Fibroblast of lung (primary cell): ENCODE results near the gene NUDT5. TPM values are rescaled to one million over a fixed set of nuclear protein-coding genes. Genes with fewer than 3 reads are reported as not detected.

Experiments used
- DNase-seq, 2 donors: peaks; one replicate each; pipeline versions ENCODE4 v3.0.0 to v3.0.0-alpha.2; 2010; ENCODE audit warnings: low read depth in 2 of 2
- H2AFZ ChIP-seq: 2 replicates; pipeline ENCODE4 v1.5.1; 2012; ENCODE audit warnings: low read length, control low read depth, inconsistent platforms
- H3K27ac ChIP-seq: 2 replicates; pipeline ENCODE4 v1.5.1; 2011; ENCODE audit warnings: low read length, control low read depth; ENCODE audit not compliant: insufficient read depth
- H3K27me3 ChIP-seq: 2 replicates; pipeline ENCODE4 v1.5.1; 2011; ENCODE audit warnings: mild to moderate bottlenecking, low read length; ENCODE audit not compliant: control insufficient read depth, insufficient read depth
- H3K36me3 ChIP-seq: 2 replicates; pipeline ENCODE4 v1.5.1; 2011; ENCODE audit warnings: low read length; ENCODE audit not compliant: control insufficient read depth, insufficient read depth
- H3K4me1 ChIP-seq: 2 replicates; pipeline ENCODE4 v1.5.1; 2011; ENCODE audit warnings: low read length; ENCODE audit not compliant: control insufficient read depth, insufficient read depth; ENCODE audit errors: extremely low read depth
- H3K4me2 ChIP-seq: 2 replicates; pipeline ENCODE4 v1.5.1; 2011; ENCODE audit warnings: low read length, control low read depth; ENCODE audit not compliant: insufficient read depth; ENCODE audit errors: extremely low read depth
- H3K4me3 ChIP-seq, 4 experiments: fragments of 200-600 bp in 1 of 4; sonication (generic) in 1 of 4; replicated peaks in 1 of 4; 2 replicates each; pipeline ENCODE4 v1.5.1; 2011 to 2016; ENCODE audit warnings: low read length in 4 of 4, low read depth in 3 of 4, mild to moderate bottlenecking in 3 of 4, control low read depth in 2 of 4, inconsistent platforms in 1 of 4, mixed read lengths in 1 of 4; ENCODE audit not compliant: insufficient read depth in 1 of 4; ENCODE audit errors: control extremely low read depth in 1 of 4
- H3K79me2 ChIP-seq: 2 replicates; pipeline ENCODE4 v1.5.1; 2012; ENCODE audit warnings: mild to moderate bottlenecking, low read length, inconsistent platforms; ENCODE audit not compliant: control insufficient read depth, insufficient read depth
- H3K9ac ChIP-seq: 2 replicates; pipeline ENCODE4 v1.5.1; 2011; ENCODE audit warnings: mild to moderate bottlenecking, low read length, control low read depth; ENCODE audit not compliant: insufficient read depth
- H3K9me3 ChIP-seq: 2 replicates; pipeline ENCODE4 v1.5.1; 2012; ENCODE audit warnings: low read depth, low read length; ENCODE audit not compliant: control insufficient read depth, insufficient read depth
- H4K20me1 ChIP-seq: 2 replicates; pipeline ENCODE4 v1.5.1; 2011; ENCODE audit warnings: low read length; ENCODE audit not compliant: control insufficient read depth, insufficient read depth; ENCODE audit errors: extremely low read depth
- EZH2 ChIP-seq: IDR thresholded peaks from 2 replicates; pipeline ENCODE4 v1.5.1; 2012; ENCODE audit warnings: low read length, control low read depth, mild to moderate bottlenecking; ENCODE audit errors: missing control alignments
- polyA plus RNA-seq, 2 donors: library from polyadenylated mRNA; depleted of rRNA in 1 of 2; stranded (reverse) in 1 of 2; unstranded in 1 of 2; fragments of >200 nt; gene quantifications; 2 replicates each; pipeline ENCODE4 v1.2.1, GENCODE V29; 2011 to 2012; ENCODE audit warnings: missing spikeins in 1 of 2
- total RNA-seq: library from RNA; depleted of rRNA; stranded (reverse); fragments of >200 nt; gene quantifications from 2 replicates; pipeline ENCODE4 v1.2.1, GENCODE V29; 2014
- TF ChIP-seq, protein P1 (sequence below), 2 donors: IDR thresholded peaks in 1 of 2; conservative IDR thresholded peaks in 1 of 2; 1 replicate in 1 of 2; 2 replicates in 1 of 2; pipeline ENCODE4 v1.5.1; 2011 to 2012; ENCODE audit warnings: low read length in 2 of 2, control low read depth in 1 of 2, inconsistent platforms in 1 of 2, low read depth in 1 of 2, mild to moderate bottlenecking in 1 of 2

The NUDT5 gene
- total and polyA plus RNA-seq, 2 donors (not counting 1 experiment from before 2014, with no cell fraction given), result 58.8 to 69.4 TPM

DNA sequence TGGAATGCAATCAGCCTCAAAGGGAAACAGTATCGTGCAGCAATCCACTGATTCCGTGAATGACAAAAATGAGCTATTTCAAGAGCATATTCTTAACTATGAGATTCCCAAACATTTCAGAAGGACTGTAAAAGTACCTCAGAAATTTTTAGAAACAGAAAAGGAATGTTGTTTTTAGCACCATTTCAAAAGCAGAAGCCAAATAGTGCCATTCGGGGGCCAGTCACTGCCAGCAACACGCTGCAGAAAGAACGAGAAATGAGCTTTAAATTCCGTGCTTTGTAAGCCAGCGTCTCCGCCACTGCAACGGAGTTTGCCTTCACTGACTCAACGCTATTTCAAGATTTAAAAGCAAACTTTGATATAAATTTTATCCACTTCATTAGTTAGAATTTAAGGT is 6.3 kb downstream of the NUDT5 start:
- no peaks in the 10 kb centered on the region for H3K27me3 ChIP-seq
- no peak overlapping the region for H3K27ac ChIP-seq
- TF ChIP-seq, protein P1, sequence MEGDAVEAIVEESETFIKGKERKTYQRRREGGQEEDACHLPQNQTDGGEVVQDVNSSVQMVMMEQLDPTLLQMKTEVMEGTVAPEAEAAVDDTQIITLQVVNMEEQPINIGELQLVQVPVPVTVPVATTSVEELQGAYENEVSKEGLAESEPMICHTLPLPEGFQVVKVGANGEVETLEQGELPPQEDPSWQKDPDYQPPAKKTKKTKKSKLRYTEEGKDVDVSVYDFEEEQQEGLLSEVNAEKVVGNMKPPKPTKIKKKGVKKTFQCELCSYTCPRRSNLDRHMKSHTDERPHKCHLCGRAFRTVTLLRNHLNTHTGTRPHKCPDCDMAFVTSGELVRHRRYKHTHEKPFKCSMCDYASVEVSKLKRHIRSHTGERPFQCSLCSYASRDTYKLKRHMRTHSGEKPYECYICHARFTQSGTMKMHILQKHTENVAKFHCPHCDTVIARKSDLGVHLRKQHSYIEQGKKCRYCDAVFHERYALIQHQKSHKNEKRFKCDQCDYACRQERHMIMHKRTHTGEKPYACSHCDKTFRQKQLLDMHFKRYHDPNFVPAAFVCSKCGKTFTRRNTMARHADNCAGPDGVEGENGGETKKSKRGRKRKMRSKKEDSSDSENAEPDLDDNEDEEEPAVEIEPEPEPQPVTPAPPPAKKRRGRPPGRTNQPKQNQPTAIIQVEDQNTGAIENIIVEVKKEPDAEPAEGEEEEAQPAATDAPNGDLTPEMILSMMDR (conservative IDR thresholded peaks at IDR 0.05 in 1 of 2, IDR thresholded peaks at IDR 0.05 in 1 of 2; ENCODE audit: low read depth in 1 of 2, low read length in 2 of 2), result no peak
- no peak for TF ChIP-seq EZH2
- no peaks in the 10 kb centered on the region for H3K9me3 ChIP-seq
- no peak overlapping the region for H3K4me2 ChIP-seq
- peaks cover 57% of the 10 kb centered on the region for H3K79me2 ChIP-seq
- H3K4me3 ChIP-seq, result no peak overlapping the region
- peaks cover 6% of the 10 kb centered on the region for H3K36me3 ChIP-seq
- H2AFZ ChIP-seq, result no peak overlapping the region
- no peak for DNase-seq
- no peaks in the 10 kb centered on the region for H4K20me1 ChIP-seq
- peaks cover 6% of the 10 kb centered on the region for H3K4me1 ChIP-seq
- no peak overlapping the region for H3K9ac ChIP-seq

DNA sequence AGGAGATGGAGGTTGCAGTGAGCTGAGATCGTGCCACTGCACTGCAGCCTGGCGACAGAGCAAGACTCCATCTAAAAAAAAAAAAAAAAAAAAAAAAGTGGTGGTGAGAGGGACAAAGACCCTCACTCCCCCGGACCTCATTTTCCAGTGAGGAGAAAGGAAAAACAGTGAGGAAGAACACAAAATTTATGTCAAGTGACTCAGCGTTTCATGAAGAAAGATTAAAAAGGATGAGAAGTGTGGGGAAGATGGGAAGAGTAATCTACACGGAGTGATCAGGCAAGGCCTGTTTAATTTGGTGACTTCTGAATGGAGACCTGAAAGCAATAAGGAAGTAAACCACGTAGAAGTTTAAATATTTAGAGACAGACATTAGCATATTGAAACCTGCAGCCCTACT is 7.0 kb downstream of the NUDT5 start:
- H3K4me2 ChIP-seq, result no peak overlapping the region
- H3K79me2 ChIP-seq, result peaks cover 50% of the 10 kb centered on the region
- no peak overlapping the region for H2AFZ ChIP-seq
- H3K4me1 ChIP-seq, result peaks cover 2% of the 10 kb centered on the region
- no peaks in the 10 kb centered on the region for H3K27me3 ChIP-seq
- no peaks in the 10 kb centered on the region for H3K9me3 ChIP-seq
- H4K20me1 ChIP-seq, result no peaks in the 10 kb centered on the region
- TF ChIP-seq, protein P1 (conservative IDR thresholded peaks at IDR 0.05 in 1 of 2, IDR thresholded peaks at IDR 0.05 in 1 of 2; ENCODE audit: low read depth in 1 of 2, low read length in 2 of 2), result no peak
- TF ChIP-seq EZH2, result no peak
- no peak for DNase-seq
- H3K36me3 ChIP-seq, result peaks cover 6% of the 10 kb centered on the region
- H3K4me3 ChIP-seq, result no peak overlapping the region
- no peak overlapping the region for H3K27ac ChIP-seq
- no peak overlapping the region for H3K9ac ChIP-seq

DNA sequence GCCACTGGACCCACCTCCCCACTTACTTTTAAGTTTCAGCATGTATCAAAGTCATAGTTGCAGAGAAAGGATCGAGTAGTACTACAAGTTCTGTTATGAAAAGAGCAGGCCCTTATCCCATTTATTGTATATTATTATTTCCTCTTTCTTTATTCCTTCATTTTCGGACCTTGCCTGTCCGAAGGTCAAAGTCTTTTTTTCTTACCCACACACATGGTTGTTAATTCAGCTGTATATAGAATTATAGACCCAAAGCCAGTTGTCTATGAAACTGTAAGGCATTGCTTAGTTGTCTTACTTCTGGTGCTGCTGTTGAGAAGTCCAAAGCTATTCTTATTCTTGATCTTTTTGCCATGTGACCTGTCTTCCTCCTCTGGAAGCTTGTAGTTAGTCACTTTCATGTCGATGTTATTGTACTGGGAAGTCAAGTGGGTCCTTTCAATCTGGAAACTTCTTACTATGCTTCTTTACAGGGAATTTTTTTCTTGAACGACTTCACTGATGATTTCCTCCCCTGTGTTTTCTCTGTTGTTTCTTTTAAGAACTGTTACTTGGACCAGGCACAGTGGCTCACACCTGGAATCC is 8.3 kb downstream of the NUDT5 start:
- no peaks in the 10 kb centered on the region for H4K20me1 ChIP-seq
- no peak overlapping the region for H3K4me2 ChIP-seq
- H3K36me3 ChIP-seq, result peaks cover 7% of the 10 kb centered on the region
- no peaks in the 10 kb centered on the region for H3K4me1 ChIP-seq
- H3K27me3 ChIP-seq, result no peaks in the 10 kb centered on the region
- peaks cover 39% of the 10 kb centered on the region for H3K79me2 ChIP-seq
- H3K4me3 ChIP-seq, result no peak overlapping the region
- DNase-seq, result no peak
- H3K9ac ChIP-seq, result no peak overlapping the region
- TF ChIP-seq, protein P1 (conservative IDR thresholded peaks at IDR 0.05 in 1 of 2, IDR thresholded peaks at IDR 0.05 in 1 of 2; ENCODE audit: low read depth in 1 of 2, low read length in 2 of 2), result no peak
- no peak for TF ChIP-seq EZH2
- no peak overlapping the region for H3K27ac ChIP-seq
- H3K9me3 ChIP-seq, result no peaks in the 10 kb centered on the region
- H2AFZ ChIP-seq, result no peak overlapping the region
